ENCODE data around the gene INF2.

The INF2 gene

GRCh38 chr14:104722938-104723650 is 33.7 kb downstream of the INF2 start:
- no peak overlapping the region for H3K27ac ChIP-seq
- no peaks in the 10 kb centered on the region for H3K27me3 ChIP-seq (replicated peaks)
- H3K36me3 ChIP-seq (replicated peaks) = peaks cover 21% of the 10 kb centered on the region
- no peak for DNase-seq
- no peak overlapping the region for H3K4me3 ChIP-seq (ENCODE audit: low read depth, low read length)
- TF ChIP-seq CTCF (IDR thresholded peaks at IDR 0.05; ENCODE audit: low read depth, low read length, missing control alignments) = no peak
- in situ Hi-C loops (cut with HindIII; ENCODE audit: low pct_ligation_motif_present, low sequenced_read_pairs) = no loop called here

GRCh38 chr14:104723651-104724406 is 34.4 kb downstream of the INF2 start, which contains the start of gene ADSS1:
ADSS1 (plus strand) TSS chr14:104724229; CDS start chr14:104724271, 42 bp downstream.
- Histone ChIP-seq H3K27me3 (replicated peaks) (no peaks in the 10 kb centered on the region), H3K36me3 (replicated peaks) (peaks cover 16% of the 10 kb centered on the region), H3K27ac (no peak within 1 kb of the TSS), H3K4me3 (ENCODE audit: low read depth, low read length) (peak within 1 kb of the TSS; percentile 45)
- peak; percentile 53 for TF ChIP-seq CTCF (IDR thresholded peaks at IDR 0.05; ENCODE audit: low read depth, low read length, missing control alignments)
- DNase-seq = no peak
- in situ Hi-C loops (cut with HindIII; ENCODE audit: low pct_ligation_motif_present, low sequenced_read_pairs) = no loop called here

GRCh38 chr14:104724407-104724980 is 35.1 kb downstream of the INF2 start:
- DNase-seq = no peak
- peak overlapping the region; percentile 37 for H3K4me3 ChIP-seq (ENCODE audit: low read depth, low read length)
- in situ Hi-C loops (cut with HindIII; ENCODE audit: low pct_ligation_motif_present, low sequenced_read_pairs) = no loop called here
- H3K36me3 ChIP-seq (replicated peaks) = peaks cover 12% of the 10 kb centered on the region
- no peak for TF ChIP-seq CTCF (IDR thresholded peaks at IDR 0.05; ENCODE audit: low read depth, low read length, missing control alignments)
- no peaks in the 10 kb centered on the region for H3K27me3 ChIP-seq (replicated peaks)
- no peak overlapping the region for H3K27ac ChIP-seq

GRCh38 chr14:104724981-104725771 is 35.8 kb downstream of the INF2 start:
- DNase-seq = no peak
- in situ Hi-C loops (cut with HindIII; ENCODE audit: low pct_ligation_motif_present, low sequenced_read_pairs) = no loop called here
- H3K27ac ChIP-seq = no peak overlapping the region

More at GRCh38 chr14:104724981-104725771, 35.8 kb downstream of the INF2 start:
- peak; percentile 56 for TF ChIP-seq CTCF (IDR thresholded peaks at IDR 0.05; ENCODE audit: low read depth, low read length, missing control alignments)
- H3K36me3 ChIP-seq (replicated peaks) = peaks cover 6% of the 10 kb centered on the region
- H3K27me3 ChIP-seq (replicated peaks) = no peaks in the 10 kb centered on the region
- no peak overlapping the region for H3K4me3 ChIP-seq (ENCODE audit: low read depth, low read length)
